PC-9 (cell line): ENCODE results near the gene AGAP1. TPM values are rescaled to one million over a fixed set of nuclear protein-coding genes. Genes with fewer than 3 reads are reported as not detected.

ENCODE experiments used
- BruUV-seq: library from RNA; stranded (reverse); fragments of 400-500 nt; replicated peaks from 2 replicates; lab custom pipeline; 2021; lab: Mats Ljungman, UMichigan
- CTCF ChIA-PET: fragments of 300-600 bp; sonication (Branson Sonifier 250); formaldehyde crosslinking; loops from one replicate; lab custom pipeline; 2022; ENCODE audit warnings: antibody characterized with exemption; lab: Charles Lee
- POLR2A ChIA-PET: fragments of 300-600 bp; sonication (Branson Sonifier 250); formaldehyde crosslinking; loops from one replicate; lab custom pipeline; 2022; ENCODE audit warnings: antibody characterized with exemption; ENCODE audit not compliant: unreplicated experiment; lab: Charles Lee
- DNase-seq, 2 experiments: peaks; one replicate each; pipeline versions ENCODE4 v3.0.0 to v3.0.0-alpha.2; 2015 to 2022; ENCODE audit warnings: mixed read lengths in 1 of 2
- H2AFZ ChIP-seq: fragments of 200-600 bp; sonication (generic); 2 replicates; pipeline ENCODE4 v1.8.1; 2017; ENCODE audit warnings: antibody characterized with exemption
- H3F3A ChIP-seq: fragments of 200-600 bp; sonication (generic); 2 replicates; pipeline ENCODE4 v1.8.1; 2017; ENCODE audit warnings: antibody characterized with exemption, mild to moderate bottlenecking, low read depth; ENCODE audit not compliant: insufficient read depth
- H3K27ac ChIP-seq: fragments of 200-600 bp; sonication (generic); 2 replicates; pipeline ENCODE4 v1.6.1; 2016; ENCODE audit warnings: mixed run types
- H3K27me3 ChIP-seq: fragments of 200-600 bp; sonication (generic); 2 replicates; pipeline ENCODE4 v1.6.1; 2016; ENCODE audit warnings: low read depth, mixed run types; ENCODE audit not compliant: insufficient read depth
- H3K36me3 ChIP-seq: fragments of 200-600 bp; sonication (generic); 2 replicates; pipeline ENCODE4 v1.6.1; 2016; ENCODE audit warnings: low read depth, mixed run types
- H3K4me1 ChIP-seq: fragments of 200-600 bp; sonication (generic); replicated peaks from 2 replicates; pipeline ENCODE4 v1.6.1; 2016; ENCODE audit warnings: mixed run types; ENCODE audit not compliant: insufficient read depth
- H3K4me2 ChIP-seq: fragments of 200-600 bp; sonication (generic); 2 replicates; pipeline ENCODE4 v1.6.1; 2017; ENCODE audit warnings: mixed run types
- H3K4me3 ChIP-seq: fragments of 200-600 bp; sonication (generic); 2 replicates; pipeline ENCODE4 v1.6.1; 2016; ENCODE audit warnings: mixed run types
- H3K79me2 ChIP-seq: fragments of 200-600 bp; sonication (generic); 2 replicates; pipeline ENCODE4 v1.6.1; 2017; ENCODE audit warnings: low read depth, mixed run types
- H3K9me2 ChIP-seq: fragments of 200-600 bp; sonication (generic); 2 replicates; pipeline ENCODE4 v1.8.1; 2017; ENCODE audit warnings: mild to moderate bottlenecking; ENCODE audit not compliant: insufficient read depth
- H3K9me3 ChIP-seq: fragments of 200-600 bp; sonication (generic); 2 replicates; pipeline ENCODE4 v1.8.1; 2016; ENCODE audit warnings: low read depth; ENCODE audit not compliant: insufficient read depth
- H4K20me1 ChIP-seq: fragments of 200-600 bp; sonication (generic); 2 replicates; pipeline ENCODE4 v1.8.1; 2017; ENCODE audit not compliant: insufficient read depth
- EZH2 ChIP-seq: fragments of 200-600 bp; sonication (generic); IDR thresholded peaks from 2 replicates; pipeline ENCODE4 v1.8.0; 2017; ENCODE audit warnings: antibody characterized with exemption, low read depth
- intact Hi-C: fragments of 100-400 bp; cut with micrococcal nuclease; formaldehyde crosslinking; loops from one replicate; pipeline ENCODE4 v1.10.0; 2022; ENCODE audit not compliant: unreplicated experiment
- total RNA-seq: library from RNA; stranded (reverse); gene quantifications from 2 replicates; pipeline ENCODE4 v1.2.3, GENCODE V29; 2021
- TF ChIP-seq, protein P1 (sequence below): fragments of 200-600 bp; sonication (generic); conservative IDR thresholded peaks from 2 replicates; pipeline ENCODE4 v1.6.1; 2017; ENCODE audit warnings: mixed run types, antibody characterized with exemption, mild to moderate bottlenecking, moderate library complexity

Gene AGAP1
- total RNA-seq, 1 experiment from 2014 or later: 91.4 TPM

DNA sequence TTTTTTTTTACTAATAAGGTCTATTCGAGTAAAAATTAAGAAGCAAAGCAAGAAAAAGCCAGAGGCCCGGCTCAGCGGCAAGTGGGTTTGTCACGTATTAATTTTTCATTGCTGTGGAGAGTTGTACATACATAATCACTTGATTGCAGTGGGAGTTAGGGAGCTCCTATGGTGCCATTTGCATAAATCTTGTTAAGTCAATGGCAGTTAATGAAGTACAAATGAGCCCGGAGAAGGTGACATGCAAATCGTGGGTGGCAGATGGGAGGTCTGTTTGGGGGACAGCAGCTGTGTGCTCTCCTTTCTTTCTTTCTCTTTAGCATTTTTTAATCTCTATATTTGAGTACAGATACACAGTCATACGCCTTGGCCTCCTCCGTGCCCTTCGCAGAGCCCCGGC, 317.0 kb downstream of the AGAP1 start:
- no peaks in the 10 kb centered on the region for H3F3A ChIP-seq
- DNase-seq: no peak
- H3K4me3 ChIP-seq: no peak overlapping the region
- H3K4me1 ChIP-seq: no peaks in the 10 kb centered on the region
- CTCF ChIA-PET: no interaction called here
- peaks cover 16% of the 10 kb centered on the region; the same call in 1 of the 2 replicates for H4K20me1 ChIP-seq
- no peaks in the 10 kb centered on the region for H3K79me2 ChIP-seq
- peaks cover 15% of the 10 kb centered on the region; the same call in 1 of the 2 replicates for H3K36me3 ChIP-seq
- no TSS peak for BruUV-seq
- no peak for TF ChIP-seq EZH2
- TF ChIP-seq, protein P1, sequence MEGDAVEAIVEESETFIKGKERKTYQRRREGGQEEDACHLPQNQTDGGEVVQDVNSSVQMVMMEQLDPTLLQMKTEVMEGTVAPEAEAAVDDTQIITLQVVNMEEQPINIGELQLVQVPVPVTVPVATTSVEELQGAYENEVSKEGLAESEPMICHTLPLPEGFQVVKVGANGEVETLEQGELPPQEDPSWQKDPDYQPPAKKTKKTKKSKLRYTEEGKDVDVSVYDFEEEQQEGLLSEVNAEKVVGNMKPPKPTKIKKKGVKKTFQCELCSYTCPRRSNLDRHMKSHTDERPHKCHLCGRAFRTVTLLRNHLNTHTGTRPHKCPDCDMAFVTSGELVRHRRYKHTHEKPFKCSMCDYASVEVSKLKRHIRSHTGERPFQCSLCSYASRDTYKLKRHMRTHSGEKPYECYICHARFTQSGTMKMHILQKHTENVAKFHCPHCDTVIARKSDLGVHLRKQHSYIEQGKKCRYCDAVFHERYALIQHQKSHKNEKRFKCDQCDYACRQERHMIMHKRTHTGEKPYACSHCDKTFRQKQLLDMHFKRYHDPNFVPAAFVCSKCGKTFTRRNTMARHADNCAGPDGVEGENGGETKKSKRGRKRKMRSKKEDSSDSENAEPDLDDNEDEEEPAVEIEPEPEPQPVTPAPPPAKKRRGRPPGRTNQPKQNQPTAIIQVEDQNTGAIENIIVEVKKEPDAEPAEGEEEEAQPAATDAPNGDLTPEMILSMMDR: no peak
- intact Hi-C loops: no loop called here
- no peak overlapping the region for H2AFZ ChIP-seq
- H3K27me3 ChIP-seq: no peaks in the 10 kb centered on the region
- H3K4me2 ChIP-seq: no peak overlapping the region
- no peaks in the 10 kb centered on the region for H3K9me2 ChIP-seq
- POLR2A ChIA-PET: no interaction called here
- no peak overlapping the region for H3K27ac ChIP-seq
- no peaks in the 10 kb centered on the region for H3K9me3 ChIP-seq

DNA sequence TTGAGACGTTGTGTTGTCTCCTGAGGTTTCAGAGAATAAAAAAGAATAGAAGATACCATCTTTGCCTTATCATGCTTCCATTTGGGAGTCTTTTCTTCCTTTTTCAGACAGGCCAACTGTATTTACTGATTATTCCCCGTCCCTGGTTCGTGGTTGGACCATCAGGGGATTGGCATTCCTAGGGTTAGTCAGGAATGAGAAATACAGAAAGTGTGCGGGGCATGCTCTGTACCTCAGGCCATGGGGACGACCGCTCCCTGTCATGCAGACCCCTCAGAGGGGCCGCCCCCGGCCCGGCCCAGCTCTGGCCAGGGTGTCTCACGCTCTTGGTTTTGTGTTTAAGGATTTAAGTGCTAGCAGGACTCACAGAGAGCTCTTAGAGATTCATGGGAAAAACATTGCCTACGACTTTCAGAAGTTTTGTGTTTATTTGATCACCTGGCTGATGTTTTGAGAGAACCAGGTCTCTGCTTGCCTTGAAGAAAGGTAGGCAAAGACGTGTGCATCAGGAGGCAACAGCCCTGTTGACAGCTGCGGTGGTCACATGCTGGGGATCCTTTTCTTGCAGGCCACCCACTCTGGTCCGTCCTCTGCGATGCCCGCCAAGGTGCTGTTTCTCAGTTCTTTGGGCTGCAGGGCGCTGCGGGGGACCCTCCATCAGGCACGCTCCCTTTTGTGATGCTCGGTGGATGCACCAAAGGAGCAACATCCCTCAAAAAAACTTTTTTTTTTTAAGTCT, 317.8 kb downstream of the AGAP1 start:
- no TSS peak for BruUV-seq
- no peak overlapping the region for H3K4me3 ChIP-seq
- no peaks in the 10 kb centered on the region for H3K27me3 ChIP-seq
- no peak for DNase-seq
- TF ChIP-seq, protein P1: no peak
- no peak for TF ChIP-seq EZH2
- intact Hi-C loops: no loop called here
- CTCF ChIA-PET: no interaction called here
- no peaks in the 10 kb centered on the region for H3K9me3 ChIP-seq
- H3K27ac ChIP-seq: no peak overlapping the region
- H2AFZ ChIP-seq: no peak overlapping the region
- H3K9me2 ChIP-seq: no peaks in the 10 kb centered on the region
- no peaks in the 10 kb centered on the region for H3K79me2 ChIP-seq
- POLR2A ChIA-PET: no interaction called here
- H3K4me2 ChIP-seq: no peak overlapping the region
- peaks cover 8% of the 10 kb centered on the region; the same call in 1 of the 2 replicates for H3K36me3 ChIP-seq
- H3K4me1 ChIP-seq: no peaks in the 10 kb centered on the region
- H4K20me1 ChIP-seq: peaks cover 15% of the 10 kb centered on the region; the same call in 1 of the 2 replicates
- H3F3A ChIP-seq: no peaks in the 10 kb centered on the region

DNA sequence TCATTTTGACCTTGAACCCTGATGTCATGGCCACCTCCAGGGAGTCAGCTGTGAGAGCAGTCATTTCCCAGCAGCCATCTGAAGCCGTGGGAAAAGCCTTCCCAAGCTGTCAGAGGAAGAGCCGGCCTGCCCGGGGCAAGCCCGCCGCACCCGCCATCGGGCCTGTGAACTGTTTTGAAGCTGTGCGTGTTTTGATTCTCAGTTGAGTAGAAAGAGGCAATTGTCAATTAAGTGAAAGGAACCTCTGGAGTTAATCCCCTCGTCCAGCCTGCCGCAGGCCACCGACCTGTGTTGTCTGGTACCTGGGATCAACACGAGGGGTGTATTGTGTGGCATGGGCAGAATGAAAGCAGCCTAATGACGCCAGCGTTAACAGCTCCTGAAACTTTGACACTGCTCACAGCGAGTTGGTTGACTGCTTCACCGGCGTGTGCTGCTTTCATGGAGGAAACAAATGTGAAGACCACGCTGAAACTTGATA, 318.4 kb downstream of the AGAP1 start:
- no peaks in the 10 kb centered on the region for H3K9me2 ChIP-seq
- H3K27ac ChIP-seq: no peak overlapping the region
- intact Hi-C loops: no loop called here
- no peaks in the 10 kb centered on the region for H3K79me2 ChIP-seq
- peaks cover 12% of the 10 kb centered on the region; the same call in 1 of the 2 replicates for H4K20me1 ChIP-seq
- no peak overlapping the region for H3K4me2 ChIP-seq
- ChIA-PET CTCF (no interaction called here), POLR2A (no interaction called here)
- H3K9me3 ChIP-seq: no peaks in the 10 kb centered on the region
- no peaks in the 10 kb centered on the region for H3F3A ChIP-seq
- no peaks in the 10 kb centered on the region for H3K4me1 ChIP-seq
- no peaks in the 10 kb centered on the region for H3K27me3 ChIP-seq
- no peak overlapping the region for H3K4me3 ChIP-seq
- no TSS peak for BruUV-seq
- no peak for TF ChIP-seq EZH2
- TF ChIP-seq, protein P1: no peak
- 0 out of 2 replicates have a peak, but pooled peaks cover 6% of the 10 kb centered on the region for H3K36me3 ChIP-seq
- H2AFZ ChIP-seq: no peak overlapping the region
- no peak for DNase-seq
